Erythroblast (primary cell): Measurements from ENCODE around the gene CPNE9.

Experiments used
- GATA1 ChIP-seq: IDR thresholded peaks from 2 replicates; pipeline ENCODE4 v1.6.1; 2011; ENCODE audit warnings: low read depth, mild to moderate bottlenecking, control low read depth, low read length, moderate library complexity
- POLR2A ChIP-seq: IDR thresholded peaks from 2 replicates; pipeline ENCODE4 v1.6.1; 2011; ENCODE audit warnings: mild to moderate bottlenecking, low read length

DNA sequence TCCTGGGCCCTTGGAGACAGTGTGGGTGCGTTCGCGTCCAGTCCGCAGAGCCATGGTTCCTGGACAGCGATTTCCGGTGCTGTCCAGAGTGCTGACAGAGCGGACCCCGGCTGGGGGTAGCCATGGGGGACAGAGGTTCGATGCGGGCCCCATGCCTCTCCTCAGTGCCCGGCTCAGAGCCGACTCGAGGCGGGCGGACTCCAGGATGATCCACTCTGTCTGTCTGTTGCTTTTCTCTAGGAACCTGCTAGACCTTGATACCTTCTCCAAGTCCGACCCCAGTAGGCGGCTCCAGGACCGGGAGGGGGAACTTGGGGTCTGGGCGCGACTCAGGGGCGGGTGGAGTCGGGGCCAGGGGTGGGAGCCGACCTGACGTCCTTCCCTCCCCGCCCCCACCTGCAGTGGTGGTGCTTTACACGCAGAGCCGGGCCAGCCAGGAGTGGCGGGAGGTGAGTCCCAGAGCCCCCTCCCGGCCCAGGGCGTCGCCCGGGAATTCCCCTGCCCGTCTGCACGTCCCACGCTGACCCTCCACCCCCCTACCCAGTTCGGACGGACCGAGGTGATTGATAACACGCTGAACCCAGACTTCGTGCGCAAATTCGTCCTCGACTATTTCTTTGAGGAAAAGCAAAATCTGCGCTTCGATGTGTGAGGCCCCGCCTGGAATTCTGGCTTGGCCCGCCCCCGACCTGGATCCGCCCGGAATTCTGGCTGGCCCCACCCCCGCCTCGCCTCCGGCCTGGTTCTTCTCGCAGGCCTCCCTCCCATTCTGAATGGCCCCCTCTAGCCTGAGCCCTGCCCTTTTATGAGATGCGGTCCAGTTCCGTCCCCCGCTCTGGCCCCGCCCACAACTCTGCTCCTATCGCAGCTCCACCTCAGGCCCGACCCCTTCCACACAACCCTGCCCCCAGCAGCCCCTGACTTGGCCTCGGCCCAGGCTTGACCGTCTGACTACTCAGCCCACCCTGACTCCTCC is 1.0 kb downstream of the CPNE9 start:
- no peak for TF ChIP-seq POLR2A
- no peak for TF ChIP-seq GATA1
